Neural progenitor cell (in vitro differentiated cells): ENCODE data around the gene OR52A1. TPM values are rescaled to one million over a fixed set of nuclear protein-coding genes. Genes with fewer than 3 reads are reported as not detected.
A peak's percentile ranks its signal among the peaks of the same experiment; 100 is the strongest.

ENCODE experiments used
- DNase-seq: peaks from one replicate; pipeline ENCODE4 v3.0.0-alpha.2; 2016; ENCODE audit warnings: low spot score
- H2AFZ ChIP-seq: fragments of 200-600 bp; sonication (generic); replicated peaks from 2 replicates; pipeline ENCODE4 v1.6.1; 2016; ENCODE audit warnings: antibody characterized with exemption
- H3F3A ChIP-seq: fragments of 200-600 bp; sonication (generic); 2 replicates; pipeline ENCODE4 v1.6.1; 2016; ENCODE audit warnings: antibody characterized with exemption, low read depth
- H3K27ac ChIP-seq: fragments of 200-600 bp; sonication (generic); 2 replicates; pipeline ENCODE4 v1.5.1; 2016; ENCODE audit warnings: mild to moderate bottlenecking
- H3K27me3 ChIP-seq: fragments of 200-600 bp; sonication (generic); 2 replicates; pipeline ENCODE4 v1.6.1; 2016; ENCODE audit warnings: mild to moderate bottlenecking, moderate library complexity
- H3K36me3 ChIP-seq: fragments of 200-600 bp; sonication (generic); 2 replicates; pipeline ENCODE4 v1.5.1; 2016
- H3K4me1 ChIP-seq: fragments of 200-600 bp; sonication (generic); 2 replicates; pipeline ENCODE4 v1.6.1; 2016; ENCODE audit warnings: mixed run types
- H3K4me2 ChIP-seq: fragments of 200-600 bp; sonication (generic); 2 replicates; pipeline ENCODE4 v1.6.1; 2016
- H3K4me3 ChIP-seq: fragments of 200-600 bp; sonication (generic); 2 replicates; pipeline ENCODE4 v1.5.1; 2016
- H3K79me2 ChIP-seq: fragments of 200-600 bp; sonication (generic); 2 replicates; pipeline ENCODE4 v1.6.1; 2016; ENCODE audit warnings: low read depth
- H3K9ac ChIP-seq: fragments of 200-600 bp; sonication (generic); 2 replicates; pipeline ENCODE4 v1.6.1; 2016
- H3K9me3 ChIP-seq: fragments of 200-600 bp; sonication (generic); 2 replicates; pipeline ENCODE4 v1.5.1; 2016; ENCODE audit warnings: low read depth
- H4K20me1 ChIP-seq: fragments of 200-600 bp; sonication (generic); 2 replicates; pipeline ENCODE4 v1.6.1; 2016; ENCODE audit warnings: low read depth
- H3K27ac Mint-ChIP-seq: 3 replicates; pipeline ENCODE4 v1.8.0; 2021; ENCODE audit warnings: mixed read lengths
- H3K27me3 Mint-ChIP-seq: 2 replicates; pipeline ENCODE4 v1.8.0; 2022; ENCODE audit warnings: low read depth, mild to moderate bottlenecking, inconsistent platforms, moderate library complexity, mixed read lengths; ENCODE audit not compliant: insufficient read depth
- H3K36me3 Mint-ChIP-seq: 3 replicates; pipeline ENCODE4 v1.8.0; 2021; ENCODE audit warnings: mixed read lengths
- H3K4me1 Mint-ChIP-seq: 3 replicates; pipeline ENCODE4 v1.8.0; 2021; ENCODE audit warnings: mixed read lengths
- H3K4me3 Mint-ChIP-seq: 3 replicates; pipeline ENCODE4 v1.8.0; 2021; ENCODE audit warnings: mild to moderate bottlenecking, moderate library complexity, mixed read lengths
- H3K9me3 Mint-ChIP-seq: 3 replicates; pipeline ENCODE4 v1.8.0; 2020; ENCODE audit warnings: mixed read lengths
- CTCF ChIP-seq: fragments of 200-600 bp; sonication (generic); IDR thresholded peaks from 2 replicates; pipeline ENCODE4 v1.5.1; 2017; ENCODE audit warnings: antibody characterized with exemption, mild to moderate bottlenecking
- EZH2 ChIP-seq: fragments of 200-600 bp; sonication (generic); IDR thresholded peaks from 2 replicates; pipeline ENCODE4 v1.6.1; 2017; ENCODE audit warnings: antibody characterized with exemption, mild to moderate bottlenecking, moderate library complexity
- EZH2phosphoT487 ChIP-seq: fragments of 200-600 bp; sonication (generic); IDR thresholded peaks from 2 replicates; pipeline ENCODE4 v1.6.1; 2017; ENCODE audit warnings: antibody characterized with exemption
- total RNA-seq: library from RNA; depleted of rRNA; stranded (reverse); fragments of >200 nt; gene quantifications from 2 replicates; pipeline ENCODE4 v1.2.3, GENCODE V29; 2015; ENCODE audit warnings: low replicate concordance

OR52A1 gene
- not detected in 2 replicates for total RNA-seq

GRCh38 chr11:5154657-5155056 lies at the start of gene OR52A1:
TSS of gene OR52A1 (minus strand) at chr11:5154757. CDS start at chr11:5152369, 2,388 bp downstream.
- H3K36me3 Mint-ChIP-seq, result no peaks in the 10 kb centered on the region
- H3K9me3 Mint-ChIP-seq, result no peaks in the 10 kb centered on the region
- H3K4me3 Mint-ChIP-seq, result no peak within 1 kb of the TSS
- TF ChIP-seq EZH2phosphoT487 (no peak), EZH2 (no peak), CTCF (no peak)
- H3K27me3 Mint-ChIP-seq, result no peaks in the 10 kb centered on the region
- Histone ChIP-seq H3K4me1 (no peaks in the 10 kb centered on the region), H3K79me2 (no peaks in the 10 kb centered on the region), H2AFZ (no peak within 1 kb of the TSS), H3K27ac (no peak within 1 kb of the TSS), H3K36me3 (no peaks in the 10 kb centered on the region), H3K9ac (no peak within 1 kb of the TSS), H3K27me3 (no peaks in the 10 kb centered on the region), H3K4me2 (no peak within 1 kb of the TSS), H3K9me3 (no peaks in the 10 kb centered on the region), H3K4me3 (no peak within 1 kb of the TSS), H4K20me1 (no peaks in the 10 kb centered on the region), H3F3A (no peaks in the 10 kb centered on the region)
- no peak for DNase-seq
- H3K4me1 Mint-ChIP-seq, result no peaks in the 10 kb centered on the region
- H3K27ac Mint-ChIP-seq, result no peak within 1 kb of the TSS

- no peaks in the 10 kb centered on the region for H3K4me1 Mint-ChIP-seq
- Histone ChIP-seq H3K4me3 (no peak overlapping the region), H3K4me2 (no peak overlapping the region), H3K79me2 (no peaks in the 10 kb centered on the region), H3K9me3 (no peaks in the 10 kb centered on the region), H3K27ac (no peak overlapping the region), H4K20me1 (no peaks in the 10 kb centered on the region), H3F3A (no peaks in the 10 kb centered on the region), H3K4me1 (peaks cover 9% of the 10 kb centered on the region), H3K27me3 (no peaks in the 10 kb centered on the region), H2AFZ (no peak overlapping the region), H3K9ac (no peak overlapping the region), H3K36me3 (no peaks in the 10 kb centered on the region)
- TF ChIP-seq EZH2, result no peak
- TF ChIP-seq EZH2phosphoT487, result no peak
- no peak for TF ChIP-seq CTCF
- no peaks in the 10 kb centered on the region for H3K9me3 Mint-ChIP-seq
- H3K27ac Mint-ChIP-seq, result no peak overlapping the region
- DNase-seq, result no peak
- no peaks in the 10 kb centered on the region for H3K36me3 Mint-ChIP-seq
- no peak overlapping the region for H3K4me3 Mint-ChIP-seq
- H3K27me3 Mint-ChIP-seq, result no peaks in the 10 kb centered on the region
Observed at GRCh38 chr11:5203366-5203765, 48.8 kb upstream of the OR52A1 start.

GRCh38 chr11:5200582-5200981 lies 46.0 kb upstream of the OR52A1 start, which contains the start of gene OR51V1:
TSS of gene OR51V1 (minus strand) at chr11:5200682. CDS start at chr11:5200682, 0 bp downstream.
- H3K36me3 ChIP-seq, result no peaks in the 10 kb centered on the region
- peak within 1 kb of the TSS; percentile 35 for H2AFZ ChIP-seq
- no peaks in the 10 kb centered on the region for H3K9me3 Mint-ChIP-seq
- H3K4me3 Mint-ChIP-seq, result no peak within 1 kb of the TSS
- H3K4me1 ChIP-seq, result peaks cover 19% of the 10 kb centered on the region
- H4K20me1 ChIP-seq, result no peaks in the 10 kb centered on the region
- H3K27ac Mint-ChIP-seq, result no peak within 1 kb of the TSS
- no peaks in the 10 kb centered on the region for H3K27me3 Mint-ChIP-seq
- no peak within 1 kb of the TSS for H3K9ac ChIP-seq
- H3K4me3 ChIP-seq, result no peak within 1 kb of the TSS
- H3K36me3 Mint-ChIP-seq, result no peaks in the 10 kb centered on the region
- no peaks in the 10 kb centered on the region for H3K9me3 ChIP-seq
- no peaks in the 10 kb centered on the region for H3K79me2 ChIP-seq
- TF ChIP-seq EZH2 (no peak), CTCF (no peak), EZH2phosphoT487 (no peak)
- DNase-seq, result no peak
- no peak within 1 kb of the TSS for H3K27ac ChIP-seq
- no peaks in the 10 kb centered on the region for H3F3A ChIP-seq
- no peaks in the 10 kb centered on the region for H3K4me1 Mint-ChIP-seq
- no peaks in the 10 kb centered on the region for H3K27me3 ChIP-seq
- H3K4me2 ChIP-seq, result no peak within 1 kb of the TSS
